ENCODE measurements around the gene HMX1.

Gene HMX1

GRCh38 chr4:8909548-8909947 is 37.9 kb upstream of the HMX1 start:
- DNase-seq: no peak

GRCh38 chr4:8908206-8908893 is 36.7 kb upstream of the HMX1 start:
- no peak for DNase-seq

- no peak for DNase-seq
Measured at GRCh38 chr4:8907596-8908205, 36.1 kb upstream of the HMX1 start.

GRCh38 chr4:8906991-8907595 is 35.5 kb upstream of the HMX1 start:
- DNase-seq: no peak

GRCh38 chr4:8906668-8906970 is 35.0 kb upstream of the HMX1 start:
- DNase-seq: no peak

GRCh38 chr4:8905773-8906667 is 34.4 kb upstream of the HMX1 start:
- no peak for DNase-seq

- DNase-seq: no peak
Measured at GRCh38 chr4:8905226-8905772, 33.7 kb upstream of the HMX1 start.

GRCh38 chr4:8904666-8905065 is 33.0 kb upstream of the HMX1 start:
- DNase-seq: no peak

- no peak for DNase-seq
Measured at GRCh38 chr4:8904041-8904501, 32.4 kb upstream of the HMX1 start.

- DNase-seq: no peak
Measured at GRCh38 chr4:8901335-8901734, 29.7 kb upstream of the HMX1 start.

- DNase-seq: no peak
Measured at GRCh38 chr4:8900588-8900987, 28.9 kb upstream of the HMX1 start.

GRCh38 chr4:8898419-8898818 is 26.8 kb upstream of the HMX1 start:
- no peak for DNase-seq

- DNase-seq: no peak
Measured at GRCh38 chr4:8897251-8898167, 25.9 kb upstream of the HMX1 start.

GRCh38 chr4:8896506-8896905 is 24.9 kb upstream of the HMX1 start:
- no peak for DNase-seq

GRCh38 chr4:8896071-8896470 is 24.4 kb upstream of the HMX1 start:
- no peak for DNase-seq

GRCh38 chr4:8895295-8895694 is 23.7 kb upstream of the HMX1 start:
- no peak for DNase-seq

- no peak for DNase-seq
Measured at GRCh38 chr4:8894424-8894816, 22.8 kb upstream of the HMX1 start.

- DNase-seq: no peak
Measured at GRCh38 chr4:8893624-8894423, 22.2 kb upstream of the HMX1 start.

GRCh38 chr4:8893227-8893623 is 21.6 kb upstream of the HMX1 start:
- no peak for DNase-seq

- DNase-seq: no peak
Measured at GRCh38 chr4:8892556-8893226, 21.1 kb upstream of the HMX1 start.
